Activated CD4-positive, CD25-positive, alpha-beta regulatory T cell treated with anti-CD3 and anti-CD28 coated beads, Interleukin-2, amount 50 U/mL, for 16 hours (primary cell): Measurements from ENCODE around the gene ANKFN1.

Source experiments
- DNase-seq: peaks from one replicate; pipeline ENCODE4 v3.0.0-alpha.2; 2020; ENCODE audit warnings: low read depth, low spot score

Gene ANKFN1

DNA sequence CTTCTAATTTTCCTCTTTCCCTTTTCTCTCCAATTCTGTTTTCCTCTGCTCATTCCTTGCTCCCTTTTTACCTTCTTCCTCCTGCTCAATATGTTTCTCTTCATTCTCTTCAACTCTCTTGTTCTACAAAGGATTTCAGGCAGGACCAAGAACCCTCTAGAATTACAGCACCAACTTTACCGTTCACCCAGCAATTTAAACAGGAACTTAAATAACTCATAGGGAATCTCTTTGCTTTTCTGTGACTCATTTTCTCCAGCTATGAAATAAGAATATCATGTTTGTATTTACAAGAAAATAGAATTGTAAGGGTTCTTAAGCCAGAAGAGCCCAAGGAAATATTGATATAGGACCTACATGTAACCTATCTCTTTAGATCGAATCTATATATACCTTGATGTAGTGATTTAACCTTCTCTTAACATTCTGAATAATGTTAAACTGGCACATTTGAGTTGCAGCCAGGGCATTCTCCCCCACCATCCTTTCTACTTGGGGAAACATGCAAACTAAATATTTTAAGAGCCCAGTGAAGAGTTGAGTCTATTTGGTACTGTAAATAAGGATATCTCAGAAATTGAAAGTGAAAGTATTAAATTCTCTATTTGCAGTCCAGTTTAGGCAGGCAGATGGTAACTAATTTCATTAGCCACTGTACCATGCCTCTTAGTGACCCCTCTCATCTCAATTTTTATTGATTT lies 137.0 kb downstream of the ANKFN1 start:
- no peak for DNase-seq

DNA sequence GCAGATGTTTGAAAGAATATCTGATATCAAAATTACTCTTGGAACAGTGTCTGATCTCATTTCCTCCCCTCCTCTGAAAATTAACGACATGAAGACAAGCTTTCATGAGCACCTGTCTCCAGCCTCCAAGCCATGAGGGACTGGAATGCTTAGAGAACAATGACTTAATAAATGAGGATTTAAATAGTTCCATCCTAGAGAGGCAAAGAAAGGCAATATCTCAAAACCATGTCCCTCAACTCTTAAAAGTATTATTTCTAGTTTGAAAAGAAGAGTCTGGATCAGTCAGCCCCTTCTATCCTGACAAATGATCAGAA lies 137.5 kb downstream of the ANKFN1 start:
- DNase-seq = no peak

DNA sequence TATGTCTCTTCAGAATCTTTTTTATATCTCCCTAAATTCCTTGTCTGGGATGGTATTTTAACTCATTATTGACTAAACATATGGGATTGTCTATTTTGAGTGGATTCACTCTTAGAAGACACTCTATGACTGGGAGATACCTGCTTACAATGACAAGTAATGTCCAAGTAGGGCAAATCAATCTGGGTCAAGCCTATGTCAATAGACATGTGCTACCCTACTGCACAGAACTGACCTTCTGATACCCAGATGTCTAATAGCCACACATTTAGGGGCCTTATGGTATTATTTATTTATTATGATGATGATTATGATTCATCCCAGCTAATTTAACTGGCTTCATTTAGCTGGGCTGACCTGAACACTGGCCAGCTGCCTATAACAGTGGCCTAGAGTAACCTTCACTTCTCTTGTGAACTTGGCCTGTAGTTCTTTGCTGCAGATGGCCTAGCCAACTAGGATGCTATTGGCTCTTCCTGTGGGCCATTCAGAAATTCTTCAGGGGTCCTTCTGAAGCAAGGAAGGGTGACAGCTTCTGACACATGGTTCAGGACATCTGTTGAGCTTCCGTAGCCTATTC lies 138.0 kb downstream of the ANKFN1 start:
- DNase-seq = no peak

DNA sequence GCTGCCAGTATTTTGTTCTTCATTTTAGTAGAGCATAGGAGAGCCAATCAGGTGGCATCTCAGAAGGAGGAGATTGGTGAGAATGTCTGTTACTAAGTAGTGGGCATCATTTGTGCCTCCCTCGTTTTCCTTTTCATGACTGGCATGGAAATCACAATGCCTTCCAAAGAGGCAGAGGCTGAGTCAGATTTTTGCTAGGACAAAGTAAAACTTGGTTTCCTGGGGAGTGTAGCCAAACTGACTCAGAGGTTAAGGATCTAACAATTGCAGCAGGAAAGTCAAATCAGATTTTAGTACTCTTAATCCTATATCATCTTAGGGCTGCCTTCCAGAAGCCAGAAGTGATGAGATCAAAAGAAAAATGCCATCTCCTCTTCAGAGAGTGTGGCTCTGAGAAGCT lies 138.7 kb downstream of the ANKFN1 start:
- DNase-seq = no peak

DNA sequence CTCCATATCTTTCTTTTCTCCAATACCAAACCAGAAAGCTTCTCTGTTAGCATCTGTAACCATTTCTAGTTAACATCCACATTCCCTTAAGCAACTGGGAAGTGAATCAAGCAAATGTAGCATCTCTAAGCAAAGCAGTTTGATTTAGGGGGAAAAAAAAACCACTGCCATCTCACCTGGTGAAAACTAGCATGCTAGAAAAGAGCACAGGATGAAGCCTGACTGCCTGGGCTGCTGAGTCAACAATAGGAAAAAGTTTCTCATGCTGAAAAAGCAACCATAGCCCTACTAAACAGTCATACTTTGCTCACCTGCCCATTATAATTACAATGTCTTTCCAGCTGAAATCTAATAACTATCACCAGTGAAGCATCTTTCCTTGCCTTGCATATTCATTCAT lies 139.3 kb downstream of the ANKFN1 start:
- no peak for DNase-seq

DNA sequence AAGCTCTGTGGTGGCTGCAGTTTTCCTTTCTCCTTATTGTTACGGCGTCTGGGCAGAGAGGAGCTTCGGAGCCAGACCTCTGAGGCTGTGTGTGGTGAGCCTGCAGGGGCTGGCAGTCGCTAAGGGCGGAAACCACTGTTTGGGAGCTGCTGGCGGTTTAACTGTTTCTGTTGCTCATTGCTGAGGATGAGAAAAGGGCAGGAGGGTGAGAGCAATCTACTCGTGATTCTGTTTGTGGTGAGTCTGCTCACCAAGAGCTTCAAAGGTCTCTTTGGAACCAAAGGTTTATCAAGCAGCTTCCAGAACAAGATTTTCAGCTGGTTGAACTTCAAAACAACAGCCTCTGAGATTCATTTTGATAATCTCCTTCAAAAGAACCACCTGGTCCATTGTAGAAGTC lies 143.9 kb downstream of the ANKFN1 start:
- no peak for DNase-seq

DNA sequence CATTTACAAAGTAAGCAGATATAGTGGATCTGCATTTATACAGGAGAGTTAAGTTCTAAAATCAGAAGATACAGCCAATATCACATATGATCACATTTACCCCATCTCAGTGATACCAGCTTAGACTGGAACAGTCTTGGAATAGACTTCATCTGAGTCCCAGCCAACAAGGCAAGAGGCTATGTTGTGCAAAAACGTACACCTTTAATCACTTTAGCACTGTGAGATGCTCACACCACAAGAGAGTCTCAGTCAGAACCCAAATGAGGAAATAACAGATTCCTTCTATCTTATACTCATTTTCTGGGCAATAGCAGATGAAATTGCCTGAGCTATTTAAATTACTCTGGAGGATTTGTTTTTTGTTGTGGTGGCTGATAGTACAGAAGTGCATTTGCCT lies 145.6 kb downstream of the ANKFN1 start:
- DNase-seq = no peak

DNA sequence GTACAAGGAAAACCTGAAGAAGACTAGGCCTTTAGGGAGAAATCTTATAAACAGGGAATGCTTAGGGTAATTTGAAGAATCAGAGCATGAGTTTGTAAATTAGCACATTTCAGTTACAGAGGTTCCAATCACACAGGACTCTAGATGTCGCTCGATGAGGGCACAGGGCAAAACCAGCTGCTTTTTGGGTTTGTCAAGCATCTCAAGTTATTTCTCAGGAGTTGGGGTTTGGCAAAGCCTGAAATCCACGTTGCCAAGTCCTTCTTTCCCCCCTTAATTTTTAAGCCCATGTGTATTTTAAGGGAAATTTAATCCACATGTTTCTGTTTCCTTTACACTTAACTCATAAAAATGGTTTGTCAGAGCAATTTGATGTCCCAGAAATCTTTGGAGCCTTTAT lies 146.9 kb downstream of the ANKFN1 start:
- no peak for DNase-seq

DNA sequence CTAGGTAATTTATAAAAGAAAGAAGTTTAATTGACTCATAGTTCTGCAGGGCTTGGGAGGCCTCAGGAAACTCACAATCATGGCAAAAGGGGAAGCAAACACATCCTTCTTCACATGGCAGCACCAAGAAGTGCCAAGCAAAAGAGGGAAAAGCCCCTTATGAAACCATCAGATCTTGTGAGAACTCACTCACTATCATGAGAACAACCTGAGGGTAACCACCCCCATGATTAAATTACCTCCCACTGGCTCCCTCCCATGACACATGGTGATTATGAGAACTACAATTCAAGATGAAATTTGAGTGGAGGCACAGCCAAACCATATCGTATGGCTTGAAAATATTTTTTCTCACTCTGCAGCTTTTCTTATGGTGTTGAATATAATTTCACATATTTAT lies 151.7 kb downstream of the ANKFN1 start:
- DNase-seq = no peak

DNA sequence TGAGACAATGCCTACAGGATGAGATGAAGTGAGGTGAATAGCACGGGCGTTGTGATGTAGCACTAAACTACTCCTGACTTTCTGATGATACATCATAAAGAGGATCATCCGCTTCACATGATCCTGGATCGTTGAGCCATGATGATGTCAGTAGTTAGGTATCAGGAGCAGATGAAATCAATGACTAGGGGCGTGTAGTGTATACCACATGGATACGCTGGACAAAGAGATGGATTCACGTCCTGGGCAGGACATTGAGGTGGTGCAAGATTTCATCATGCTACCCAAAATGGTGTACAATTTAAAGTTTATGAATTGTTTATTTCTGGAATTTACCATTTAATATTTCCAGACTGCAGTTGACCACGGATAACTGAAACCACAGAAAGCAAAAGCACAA lies 156.6 kb downstream of the ANKFN1 start:
- no peak for DNase-seq

DNA sequence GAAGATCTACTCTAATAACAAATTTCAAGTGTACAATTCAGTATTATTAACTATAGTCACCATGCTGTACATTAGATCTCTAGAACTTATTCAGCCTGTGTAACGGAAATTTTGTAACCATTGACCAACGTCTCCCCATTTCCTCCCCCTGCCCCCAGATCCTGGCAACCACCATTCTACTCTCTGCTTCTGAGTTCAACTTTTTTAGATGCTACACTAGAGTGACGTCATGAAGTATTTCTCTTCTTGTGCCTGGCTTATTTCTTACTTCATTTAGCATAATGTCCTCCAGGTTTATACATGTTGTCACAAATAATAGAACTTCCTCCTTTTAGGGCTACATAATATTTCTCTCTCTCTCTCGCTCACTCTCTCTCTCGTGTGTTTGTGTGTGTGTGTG lies 157.5 kb downstream of the ANKFN1 start:
- no peak for DNase-seq

DNA sequence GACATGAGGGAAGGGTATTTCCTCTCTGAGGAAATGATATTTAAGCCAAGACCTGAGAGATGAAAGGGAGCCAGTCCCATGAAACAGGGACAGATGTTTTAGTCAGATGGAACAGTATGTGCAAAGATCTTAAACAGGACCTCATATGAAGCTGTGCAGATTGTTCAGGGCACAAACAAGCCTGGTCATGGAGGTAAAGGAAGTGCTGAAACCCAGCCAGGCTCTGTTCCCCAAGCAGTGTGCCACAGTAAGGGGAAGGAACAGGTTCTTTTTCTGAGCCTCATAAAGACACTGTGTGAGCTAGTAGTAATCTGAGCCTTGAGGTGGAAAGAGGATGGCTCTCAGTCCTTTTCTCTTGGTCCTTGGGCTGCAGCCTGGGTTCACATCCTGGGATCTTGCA lies 159.9 kb downstream of the ANKFN1 start:
- DNase-seq = no peak

DNA sequence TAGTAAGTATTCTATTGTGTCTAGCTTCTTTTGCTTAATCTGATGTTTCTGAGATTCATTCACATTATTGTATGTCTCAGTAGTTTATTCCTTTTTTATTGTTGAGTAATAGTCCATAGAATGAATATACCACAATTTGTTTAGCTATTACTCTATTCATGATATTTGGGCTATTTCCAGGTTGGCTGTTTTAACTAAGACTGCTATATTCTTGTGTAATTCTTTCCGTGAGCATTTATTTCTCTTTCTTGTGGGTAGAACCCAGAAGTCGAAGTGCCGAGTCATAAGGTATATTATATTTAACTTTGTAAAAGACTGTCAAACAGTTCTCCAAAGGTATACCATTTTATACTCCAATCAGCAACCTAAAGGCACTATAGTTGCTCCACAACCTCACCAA lies 160.8 kb downstream of the ANKFN1 start:
- DNase-seq = no peak

DNA sequence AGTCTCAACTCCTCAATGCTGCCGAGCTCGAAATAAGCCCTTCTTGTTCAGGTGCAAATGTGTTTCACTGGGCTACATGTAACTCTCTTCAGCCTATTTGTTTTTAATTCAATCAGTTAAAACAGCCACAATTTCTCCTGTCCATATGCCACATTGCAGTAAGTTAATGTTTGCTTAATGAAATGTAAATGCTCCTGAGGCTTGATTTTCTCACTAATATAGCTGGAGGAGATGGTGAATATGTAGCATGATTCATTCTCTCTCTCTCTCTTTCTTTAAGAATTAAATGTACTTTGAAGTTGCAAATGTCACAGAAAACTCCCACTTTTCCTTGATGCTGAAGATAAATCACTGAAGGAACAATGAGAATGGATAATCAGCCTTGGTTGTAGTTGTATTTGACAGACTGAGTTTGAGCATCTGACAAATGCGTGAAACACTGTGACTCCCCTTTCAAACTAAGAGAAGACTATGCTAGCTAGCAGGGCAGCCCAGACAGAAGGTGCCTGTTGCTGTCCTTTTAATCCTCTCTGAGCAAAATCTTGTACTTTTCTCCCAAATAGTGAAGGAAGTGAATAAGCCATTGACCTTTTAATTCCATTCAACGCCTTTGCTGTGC lies 161.8 kb downstream of the ANKFN1 start:
- DNase-seq = no peak

DNA sequence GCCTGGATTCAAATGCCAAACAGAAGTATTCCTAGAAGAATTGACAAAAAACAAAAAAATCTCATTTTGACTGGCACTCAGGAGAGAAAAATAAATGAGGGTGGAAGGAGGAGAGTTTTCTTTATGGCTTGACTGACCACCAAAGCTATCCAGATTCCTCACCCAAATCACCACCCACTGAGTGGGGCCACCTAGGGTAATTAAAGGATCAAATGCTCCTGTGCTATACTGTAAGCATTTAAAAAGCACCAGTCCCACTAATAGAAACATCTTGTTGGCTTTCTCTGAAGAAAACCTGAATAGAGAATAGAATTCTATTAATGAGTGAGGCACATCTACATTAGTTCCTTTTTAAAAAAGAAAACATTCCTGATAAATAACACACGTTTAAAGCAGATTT lies 163.3 kb downstream of the ANKFN1 start:
- DNase-seq = no peak

DNA sequence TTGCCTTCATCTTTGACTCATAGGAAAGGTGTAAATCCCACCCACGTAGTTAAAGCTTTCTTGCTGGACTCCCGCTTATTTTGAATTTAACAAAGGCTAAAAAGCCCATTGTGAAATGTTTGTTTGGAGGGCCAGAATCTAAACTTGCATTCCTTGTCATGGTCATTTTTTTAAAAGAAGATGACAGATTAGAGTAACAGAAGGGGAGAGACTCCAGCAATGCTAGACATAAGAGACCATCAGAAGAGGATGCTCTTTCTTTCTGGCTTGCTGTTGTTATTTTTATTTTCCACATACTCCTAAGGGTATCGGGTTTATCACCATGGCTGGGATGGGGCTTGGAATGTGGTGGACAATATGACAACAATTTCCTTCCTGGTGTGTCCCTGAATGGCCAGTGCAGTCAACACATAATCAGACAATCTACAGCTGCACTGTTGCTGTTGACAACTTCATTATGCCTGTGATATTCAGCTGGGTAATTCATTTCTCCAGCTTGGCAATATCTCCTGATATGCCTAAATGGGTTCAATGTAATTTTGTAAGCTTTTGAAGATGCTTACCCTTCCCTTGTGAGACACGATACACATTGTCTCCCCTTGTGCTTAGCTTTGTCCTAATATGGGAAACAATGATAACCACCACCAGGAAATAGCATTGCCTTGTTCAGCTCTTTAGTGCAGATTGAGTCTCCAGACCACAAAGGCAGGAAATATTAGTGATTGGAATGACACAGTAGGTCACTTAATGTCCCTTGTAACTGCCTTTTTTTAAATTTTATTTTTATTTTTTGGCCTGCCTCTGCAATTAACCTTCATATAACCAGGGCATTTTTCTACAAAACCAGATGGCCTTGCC lies 164.3 kb downstream of the ANKFN1 start:
- DNase-seq = no peak

DNA sequence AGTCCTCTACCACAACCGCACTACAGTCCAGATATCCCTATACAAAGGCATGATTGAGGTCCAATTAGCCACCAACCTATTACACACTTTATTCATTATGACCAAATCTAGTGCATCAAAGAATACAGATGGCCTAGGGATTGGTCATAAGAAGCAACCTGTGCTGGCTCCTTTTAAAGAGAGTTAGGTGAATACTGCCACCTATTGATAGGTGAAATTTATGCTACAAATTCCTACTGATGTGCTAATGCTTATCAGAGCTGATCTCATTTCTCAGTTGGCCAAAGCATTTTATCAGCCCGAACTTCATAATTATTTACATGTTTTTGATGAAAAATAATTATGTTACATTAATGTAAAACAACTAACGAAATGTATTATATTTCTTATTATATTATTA lies 166.3 kb downstream of the ANKFN1 start:
- no peak for DNase-seq

DNA sequence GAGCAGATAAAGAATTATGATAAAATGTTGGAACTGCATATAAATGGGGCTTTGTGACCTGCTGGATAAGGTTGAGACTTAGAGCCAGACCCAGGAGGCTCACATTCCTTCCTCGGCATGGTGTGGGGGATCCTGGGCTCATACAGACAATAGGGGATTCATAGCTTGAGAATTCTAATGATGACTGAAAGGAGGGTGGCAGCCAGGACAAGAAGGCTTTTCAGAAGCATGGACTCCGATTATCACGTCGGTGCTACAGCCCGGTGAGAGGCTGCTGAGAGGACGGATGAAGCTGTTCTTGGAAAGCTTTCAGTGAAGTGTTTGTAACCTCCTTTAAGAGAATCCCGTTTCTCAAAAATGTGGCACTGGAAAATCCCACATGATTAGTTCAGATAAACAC lies 167.2 kb downstream of the ANKFN1 start:
- no peak for DNase-seq

DNA sequence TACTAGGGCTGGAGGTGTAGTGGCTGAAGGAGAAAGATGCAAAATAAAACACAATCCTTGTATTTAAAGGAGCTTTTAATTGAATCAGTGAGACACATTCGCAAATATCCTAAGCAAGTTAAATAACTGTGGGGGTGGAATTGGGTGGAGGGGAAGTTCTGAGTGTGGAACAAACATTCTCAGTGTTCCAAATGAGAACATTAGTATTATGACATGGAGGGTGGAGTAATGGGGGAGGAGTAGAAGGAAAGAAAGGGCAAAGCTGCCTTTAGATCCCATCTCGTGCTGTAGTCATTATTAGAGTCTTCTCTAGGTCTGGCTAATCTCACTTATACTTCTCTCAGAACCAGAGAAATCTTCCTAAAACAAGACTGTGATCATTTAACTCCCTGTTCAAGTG lies 169.7 kb downstream of the ANKFN1 start:
- no peak for DNase-seq

DNA sequence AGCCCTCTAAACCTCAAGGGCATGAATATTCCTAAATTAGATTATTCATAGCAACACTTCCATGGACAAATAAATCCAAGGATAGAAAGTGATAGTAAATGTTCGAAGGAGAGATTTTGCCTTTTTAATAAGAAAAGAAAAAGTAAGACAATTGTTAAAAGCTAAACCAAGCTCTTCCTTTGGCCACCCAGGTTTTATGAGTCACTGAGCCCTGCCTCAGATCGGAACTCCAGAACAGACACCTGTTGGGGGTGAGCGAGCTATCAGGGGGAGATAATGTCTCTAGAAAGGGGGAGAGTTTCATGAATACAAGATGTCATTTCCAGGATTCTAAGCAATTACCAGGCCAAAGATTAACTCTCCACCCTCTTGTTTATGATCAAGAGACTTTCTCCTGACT lies 171.4 kb downstream of the ANKFN1 start:
- no peak for DNase-seq

DNA sequence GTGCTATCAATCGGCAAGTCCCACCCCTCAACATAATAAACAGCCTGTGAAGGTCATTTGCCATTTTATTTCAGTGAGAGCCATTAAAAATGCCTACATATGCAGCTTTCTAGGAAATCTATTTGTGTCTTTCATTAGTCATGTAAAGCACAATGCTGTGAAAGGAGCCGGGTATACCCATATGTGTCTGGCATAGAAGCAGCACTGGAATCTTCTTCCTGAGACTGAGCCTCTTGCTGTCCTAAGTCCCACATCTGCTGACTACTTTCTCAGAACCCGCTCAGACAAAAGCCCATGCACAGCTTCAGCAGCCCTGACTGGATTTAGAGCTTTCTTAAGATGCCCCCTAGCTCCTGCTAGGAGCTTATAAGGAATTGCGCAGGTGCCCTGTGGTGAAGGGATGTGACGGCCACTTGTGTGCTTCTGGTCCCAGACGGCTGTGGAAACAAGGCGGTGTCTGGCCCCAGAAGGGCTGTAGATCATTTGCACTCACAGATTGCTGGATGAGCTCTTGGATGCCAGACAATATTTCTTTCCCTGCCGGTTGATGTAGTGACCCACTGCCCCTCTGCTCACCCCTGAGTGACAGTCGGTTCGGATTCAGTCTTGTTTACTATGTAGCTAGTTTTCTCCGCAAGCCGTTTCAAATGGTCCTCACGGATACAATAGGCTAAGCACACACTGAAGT lies 172.2 kb downstream of the ANKFN1 start:
- DNase-seq = no peak

DNA sequence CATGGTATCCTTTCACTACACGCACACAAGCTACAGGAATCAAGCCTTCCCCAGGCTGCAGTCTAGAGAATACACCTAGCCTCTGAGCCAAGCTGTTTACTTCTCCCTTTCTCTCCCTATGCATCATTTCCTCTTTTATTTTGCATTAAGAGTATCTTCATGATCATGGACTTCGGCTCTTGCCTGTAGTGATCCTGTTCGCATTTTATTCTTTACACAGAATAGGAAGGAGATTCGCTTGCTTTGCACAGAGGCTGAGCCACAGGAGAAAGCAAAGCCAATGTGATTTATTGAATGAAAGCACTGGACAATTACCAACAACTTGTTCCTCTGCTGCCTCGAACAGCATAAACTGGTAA lies 172.7 kb downstream of the ANKFN1 start:
- no peak for DNase-seq
